ENCODE results near the gene MELK.

The MELK gene

DNA sequence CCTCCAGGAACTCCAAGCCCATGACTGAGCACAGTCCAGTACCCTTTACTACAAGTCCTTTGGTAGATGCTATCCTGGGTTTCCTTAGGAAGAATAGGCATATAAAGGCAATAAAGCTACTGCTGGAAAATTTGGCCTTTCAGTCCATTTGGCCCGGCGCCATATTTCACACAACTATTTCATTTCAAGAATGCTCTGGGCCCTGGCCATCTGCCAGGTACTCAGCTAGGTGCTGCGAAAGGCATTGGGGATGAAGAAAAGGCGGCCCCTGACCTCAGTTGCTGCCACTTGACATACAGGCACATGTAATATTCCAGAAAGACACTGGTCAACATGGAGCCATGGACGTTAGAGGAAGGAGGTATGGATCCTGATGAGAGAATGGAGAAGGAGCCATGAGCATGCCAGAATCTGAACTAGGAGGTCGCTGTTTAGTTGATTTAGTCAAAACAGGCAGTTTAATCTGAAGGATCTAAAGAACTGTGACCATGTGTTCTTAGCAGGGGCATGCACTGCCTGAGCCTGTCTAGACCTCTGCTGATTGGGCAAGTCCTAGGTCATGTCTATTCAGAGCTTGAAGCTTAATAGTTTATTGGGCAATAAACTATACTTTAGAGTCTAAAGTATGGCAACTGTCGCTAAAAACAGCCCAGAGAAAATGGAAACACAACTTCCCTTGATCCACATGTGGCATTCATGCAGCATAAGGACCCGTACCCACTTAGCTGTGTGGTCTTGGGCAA, 149.3 kb downstream of the MELK start:
- no peaks in the 10 kb centered on the region for H3K4me1 Mint-ChIP-seq
- H3K4me3 Mint-ChIP-seq, result no peak overlapping the region
- H3K27me3 Mint-ChIP-seq (ENCODE audit: low read depth), result peaks cover 17% of the 10 kb centered on the region
- TF ChIP-seq, protein P1, sequence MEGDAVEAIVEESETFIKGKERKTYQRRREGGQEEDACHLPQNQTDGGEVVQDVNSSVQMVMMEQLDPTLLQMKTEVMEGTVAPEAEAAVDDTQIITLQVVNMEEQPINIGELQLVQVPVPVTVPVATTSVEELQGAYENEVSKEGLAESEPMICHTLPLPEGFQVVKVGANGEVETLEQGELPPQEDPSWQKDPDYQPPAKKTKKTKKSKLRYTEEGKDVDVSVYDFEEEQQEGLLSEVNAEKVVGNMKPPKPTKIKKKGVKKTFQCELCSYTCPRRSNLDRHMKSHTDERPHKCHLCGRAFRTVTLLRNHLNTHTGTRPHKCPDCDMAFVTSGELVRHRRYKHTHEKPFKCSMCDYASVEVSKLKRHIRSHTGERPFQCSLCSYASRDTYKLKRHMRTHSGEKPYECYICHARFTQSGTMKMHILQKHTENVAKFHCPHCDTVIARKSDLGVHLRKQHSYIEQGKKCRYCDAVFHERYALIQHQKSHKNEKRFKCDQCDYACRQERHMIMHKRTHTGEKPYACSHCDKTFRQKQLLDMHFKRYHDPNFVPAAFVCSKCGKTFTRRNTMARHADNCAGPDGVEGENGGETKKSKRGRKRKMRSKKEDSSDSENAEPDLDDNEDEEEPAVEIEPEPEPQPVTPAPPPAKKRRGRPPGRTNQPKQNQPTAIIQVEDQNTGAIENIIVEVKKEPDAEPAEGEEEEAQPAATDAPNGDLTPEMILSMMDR (IDR thresholded peaks at IDR 0.05; ENCODE audit: unreplicated experiment in 3 of 3), result no peak
- no peaks in the 10 kb centered on the region for H3K9me3 Mint-ChIP-seq
- no peaks in the 10 kb centered on the region for H3K36me3 Mint-ChIP-seq (ENCODE audit: low read depth)
- H3K27ac Mint-ChIP-seq, result no peak overlapping the region

- Mint-ChIP-seq H3K36me3 (ENCODE audit: low read depth) (no peaks in the 10 kb centered on the region), H3K4me1 (no peaks in the 10 kb centered on the region), H3K9me3 (no peaks in the 10 kb centered on the region), H3K27ac (no peak overlapping the region), H3K4me3 (no peak overlapping the region), H3K27me3 (ENCODE audit: low read depth) (peaks cover 4% of the 10 kb centered on the region)
- TF ChIP-seq, protein P1 (IDR thresholded peaks at IDR 0.05; ENCODE audit: unreplicated experiment in 3 of 3), result no peak
Measured at GRCh38 chr9:36725777-36726356, 153.2 kb downstream of the MELK start.

Measured in nephron (organoid).